Osteoblast (primary cell): ENCODE results near the gene TBC1D32. TPM values are rescaled to one million over a fixed set of nuclear protein-coding genes. Genes with fewer than 3 reads are reported as not detected.
"Not testable (repeated sequence)": the region's sequence is repeated elsewhere in the genome, so short reads cannot be mapped to it uniquely, and the experiment has no call there.

Experiments
- DNase-seq: peaks from one replicate; pipeline ENCODE4 v3.0.0; 2011; ENCODE audit warnings: low spot score, mixed read lengths; ENCODE audit not compliant: insufficient read length; ENCODE audit errors: missing footprints
- H2AFZ ChIP-seq: 2 replicates; pipeline ENCODE4 v1.6.0; 2011; ENCODE audit warnings: mild to moderate bottlenecking, low read length
- H3K27ac ChIP-seq: 2 replicates; pipeline ENCODE4 v1.5.1; 2011; ENCODE audit warnings: mild to moderate bottlenecking, low read depth, low read length, moderate library complexity
- H3K27me3 ChIP-seq: 2 replicates; pipeline ENCODE4 v1.6.0; 2012; ENCODE audit warnings: mild to moderate bottlenecking, control low read depth, inconsistent platforms, low read length, moderate library complexity; ENCODE audit not compliant: insufficient read depth
- H3K36me3 ChIP-seq: 2 replicates; pipeline ENCODE4 v1.5.1; 2011; ENCODE audit warnings: mild to moderate bottlenecking, low read length, control low read depth, moderate library complexity; ENCODE audit not compliant: insufficient read depth
- H3K4me1 ChIP-seq: 2 replicates; pipeline ENCODE4 v1.5.1; 2011; ENCODE audit warnings: mild to moderate bottlenecking, low read length, control low read depth, moderate library complexity; ENCODE audit not compliant: insufficient read depth
- H3K4me2 ChIP-seq: 2 replicates; pipeline ENCODE4 v1.6.0; 2011; ENCODE audit warnings: mild to moderate bottlenecking, low read length; ENCODE audit not compliant: insufficient read depth
- H3K4me3 ChIP-seq: fragments of 200-600 bp; sonication (generic); 3 replicates; pipeline ENCODE4 v1.5.1; 2012; ENCODE audit warnings: mild to moderate bottlenecking, low read length, inconsistent platforms; ENCODE audit not compliant: insufficient read depth
- H3K79me2 ChIP-seq: 2 replicates; pipeline ENCODE4 v1.6.0; 2012; ENCODE audit warnings: mild to moderate bottlenecking, low read length, control low read depth, inconsistent platforms; ENCODE audit not compliant: insufficient read depth
- H3K9me3 ChIP-seq: 2 replicates; pipeline ENCODE4 v1.5.1; 2011; ENCODE audit warnings: low read depth, low read length, control low read depth
- H4K20me1 ChIP-seq: 2 replicates; pipeline ENCODE4 v1.6.0; 2012; ENCODE audit warnings: mild to moderate bottlenecking, low read length, control low read depth; ENCODE audit not compliant: insufficient read depth
- total RNA-seq: library from RNA; depleted of rRNA; stranded (reverse); fragments of >200 nt; gene quantifications from 2 replicates; pipeline ENCODE4 v1.2.3, GENCODE V29; 2012
- TF ChIP-seq, protein P1 (sequence below): IDR thresholded peaks from 2 replicates; pipeline ENCODE4 v1.5.1; 2011; ENCODE audit warnings: mild to moderate bottlenecking, low read depth, low read length, moderate library complexity; ENCODE audit errors: extremely low read depth

Gene TBC1D32
- total RNA-seq, 1 donor = 17.4 TPM

DNA sequence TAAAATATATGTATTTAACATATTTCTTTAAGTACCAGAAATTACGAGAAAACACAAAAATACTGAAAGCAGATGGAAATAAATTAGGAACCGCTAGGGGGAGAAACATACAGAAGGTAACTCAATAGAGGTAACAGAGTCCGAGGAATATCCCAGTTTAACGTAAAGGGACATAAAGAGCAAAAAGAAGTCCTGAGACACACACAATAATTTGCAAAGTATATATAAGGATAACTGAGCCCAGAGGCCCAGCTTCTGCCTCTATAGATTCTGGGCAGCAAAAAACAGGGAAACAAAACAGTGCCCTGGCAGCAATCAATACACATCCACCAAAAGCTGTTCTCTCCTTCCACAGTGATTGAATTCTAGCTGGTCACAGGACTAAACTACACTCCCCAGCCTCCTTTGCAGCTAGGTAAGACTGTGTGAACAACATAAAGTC lies 15.1 kb downstream of the TBC1D32 start:
- peak overlapping the region; percentile 63 for H3K4me3 ChIP-seq
- no peak overlapping the region for H3K27ac ChIP-seq
- H2AFZ ChIP-seq = peak overlapping the region; percentile 80
- H3K4me1 ChIP-seq = no peaks in the 10 kb centered on the region
- H4K20me1 ChIP-seq = no peaks in the 10 kb centered on the region
- H3K9me3 ChIP-seq = no peaks in the 10 kb centered on the region
- no peak for DNase-seq
- TF ChIP-seq, protein P1, sequence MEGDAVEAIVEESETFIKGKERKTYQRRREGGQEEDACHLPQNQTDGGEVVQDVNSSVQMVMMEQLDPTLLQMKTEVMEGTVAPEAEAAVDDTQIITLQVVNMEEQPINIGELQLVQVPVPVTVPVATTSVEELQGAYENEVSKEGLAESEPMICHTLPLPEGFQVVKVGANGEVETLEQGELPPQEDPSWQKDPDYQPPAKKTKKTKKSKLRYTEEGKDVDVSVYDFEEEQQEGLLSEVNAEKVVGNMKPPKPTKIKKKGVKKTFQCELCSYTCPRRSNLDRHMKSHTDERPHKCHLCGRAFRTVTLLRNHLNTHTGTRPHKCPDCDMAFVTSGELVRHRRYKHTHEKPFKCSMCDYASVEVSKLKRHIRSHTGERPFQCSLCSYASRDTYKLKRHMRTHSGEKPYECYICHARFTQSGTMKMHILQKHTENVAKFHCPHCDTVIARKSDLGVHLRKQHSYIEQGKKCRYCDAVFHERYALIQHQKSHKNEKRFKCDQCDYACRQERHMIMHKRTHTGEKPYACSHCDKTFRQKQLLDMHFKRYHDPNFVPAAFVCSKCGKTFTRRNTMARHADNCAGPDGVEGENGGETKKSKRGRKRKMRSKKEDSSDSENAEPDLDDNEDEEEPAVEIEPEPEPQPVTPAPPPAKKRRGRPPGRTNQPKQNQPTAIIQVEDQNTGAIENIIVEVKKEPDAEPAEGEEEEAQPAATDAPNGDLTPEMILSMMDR = peak; percentile 56
- H3K27me3 ChIP-seq = no peaks in the 10 kb centered on the region
- no peaks in the 10 kb centered on the region for H3K79me2 ChIP-seq
- H3K36me3 ChIP-seq = no peaks in the 10 kb centered on the region
- peak overlapping the region; percentile 84 for H3K4me2 ChIP-seq

DNA sequence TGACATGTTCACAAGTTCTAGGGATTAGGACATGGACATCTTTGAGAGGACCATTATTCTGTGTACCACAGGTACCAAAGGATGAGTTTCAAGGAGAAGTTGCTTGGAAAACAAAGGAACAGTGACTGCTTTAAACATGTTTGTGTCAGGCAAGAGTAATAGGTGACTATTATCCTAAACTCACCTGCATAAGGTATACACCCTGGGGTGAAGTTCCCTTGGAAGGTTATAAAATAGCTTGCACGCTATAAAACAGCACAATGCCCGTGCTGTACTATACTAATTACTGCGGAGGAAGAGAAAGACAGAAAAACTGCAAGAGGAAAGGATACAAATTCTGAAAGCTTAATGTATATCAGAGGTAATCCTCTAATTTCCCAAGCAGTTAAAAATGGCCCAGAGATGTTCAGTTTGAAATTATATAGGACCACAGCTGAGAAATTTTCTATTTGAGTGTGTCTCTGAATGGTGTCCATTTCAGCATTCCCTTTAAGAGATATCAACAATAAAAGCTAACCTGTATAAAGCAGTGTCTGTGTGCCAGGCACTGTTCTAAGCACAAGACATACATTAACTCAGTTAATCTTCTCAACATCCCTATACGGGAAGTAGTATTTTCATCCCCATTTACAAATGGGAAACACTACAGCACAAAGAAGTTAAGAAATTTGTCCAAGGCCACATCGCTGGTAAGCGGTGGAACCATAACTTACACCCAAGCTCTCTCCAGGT lies 19.7 kb downstream of the TBC1D32 start:
- H3K9me3 ChIP-seq = no peaks in the 10 kb centered on the region
- no peaks in the 10 kb centered on the region for H4K20me1 ChIP-seq
- H3K27ac ChIP-seq = no peak overlapping the region
- no peak for DNase-seq
- H3K36me3 ChIP-seq = no peaks in the 10 kb centered on the region
- no peak overlapping the region for H3K4me3 ChIP-seq
- no peak overlapping the region for H2AFZ ChIP-seq
- no peaks in the 10 kb centered on the region for H3K27me3 ChIP-seq
- H3K79me2 ChIP-seq = no peaks in the 10 kb centered on the region
- TF ChIP-seq, protein P1 = no peak
- peaks cover 9% of the 10 kb centered on the region for H3K4me1 ChIP-seq
- H3K4me2 ChIP-seq = no peak overlapping the region

DNA sequence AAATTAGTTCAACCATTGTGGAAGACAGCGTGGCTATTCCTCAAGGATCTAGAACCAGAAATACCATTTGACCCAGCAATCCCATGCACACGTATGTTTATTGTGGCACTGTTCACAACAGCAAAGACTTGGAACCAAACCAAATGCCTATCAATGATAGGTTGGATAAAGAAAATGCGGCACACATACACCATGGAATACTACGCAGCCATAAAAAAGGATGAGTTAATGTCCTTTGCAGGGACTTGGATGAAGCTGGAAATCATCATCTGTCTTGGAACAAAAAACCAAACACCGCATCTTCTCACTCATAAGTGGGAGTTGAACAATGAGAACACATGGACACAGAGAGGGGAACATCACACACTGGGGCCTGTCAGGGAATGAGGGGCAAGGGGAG lies 22.5 kb downstream of the TBC1D32 start:
- not testable (repeated sequence) for H3K27ac ChIP-seq, H3K36me3 ChIP-seq, H3K9me3 ChIP-seq, H3K4me3 ChIP-seq, H3K4me2 ChIP-seq, H4K20me1 ChIP-seq, H2AFZ ChIP-seq, H3K27me3 ChIP-seq, H3K79me2 ChIP-seq, DNase-seq
- H3K4me1 ChIP-seq = peaks cover 10% of the 10 kb centered on the region

DNA sequence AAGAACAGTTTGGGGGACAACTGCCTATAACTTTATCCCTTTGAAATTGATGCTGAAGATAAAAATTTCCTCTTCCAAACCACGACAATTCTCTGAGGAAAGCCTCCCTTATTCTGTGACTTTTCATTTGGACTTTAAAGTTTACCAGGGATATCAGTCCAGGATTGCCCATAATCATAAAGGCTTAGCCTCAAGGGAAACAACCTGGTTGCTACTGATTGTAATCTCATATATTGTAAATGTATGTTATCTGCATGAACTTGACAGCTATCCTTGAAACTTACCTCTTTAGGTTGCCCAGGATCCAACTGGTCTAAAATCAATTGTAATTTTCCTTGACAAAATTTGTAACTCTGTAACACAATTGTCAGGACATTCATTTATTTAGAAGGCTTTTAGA lies 23.8 kb downstream of the TBC1D32 start:
- TF ChIP-seq, protein P1 = no peak
- H4K20me1 ChIP-seq = no peaks in the 10 kb centered on the region
- H3K9me3 ChIP-seq = no peaks in the 10 kb centered on the region
- H3K4me1 ChIP-seq = peaks cover 10% of the 10 kb centered on the region
- DNase-seq = no peak
- no peaks in the 10 kb centered on the region for H3K27me3 ChIP-seq
- H3K4me3 ChIP-seq = no peak overlapping the region
- no peaks in the 10 kb centered on the region for H3K79me2 ChIP-seq
- no peaks in the 10 kb centered on the region for H3K36me3 ChIP-seq
- H3K27ac ChIP-seq = peak overlapping the region; percentile 16
- H3K4me2 ChIP-seq = peak overlapping the region; percentile 21
- no peak overlapping the region for H2AFZ ChIP-seq
